GM12878 (cell line): ENCODE measurements around the gene CSNK1G1.

Experiments
- EZH2 ChIP-seq: IDR thresholded peaks from 2 replicates; pipeline ENCODE4 v1.6.1; 2012; ENCODE audit warnings: low read depth, mild to moderate bottlenecking, control low read depth, inconsistent platforms, low read length, borderline replicate concordance; ENCODE audit not compliant: control insufficient read depth
- NFYB ChIP-seq: IDR thresholded peaks from 2 replicates; pipeline ENCODE4 v1.6.1; 2011; ENCODE audit warnings: low read depth, mild to moderate bottlenecking, low read length, improper control_type of control experiment, moderate library complexity; ENCODE audit not compliant: insufficient read depth
- POLR2A ChIP-seq: IDR thresholded peaks from 2 replicates; pipeline ENCODE4 v1.6.1; 2011; ENCODE audit warnings: low read depth, mild to moderate bottlenecking, low read length
- RAD51 ChIP-seq: fragments of 450-650 bp; IDR thresholded peaks from 2 replicates; pipeline ENCODE4 v1.6.1; 2016; ENCODE audit warnings: moderate library complexity, mild to moderate bottlenecking, inconsistent platforms
- RBBP5 ChIP-seq: fragments of 200-600 bp; sonication (generic); conservative IDR thresholded peaks from 2 replicates; pipeline ENCODE4 v1.6.1; 2016
- RCOR1 ChIP-seq: conservative IDR thresholded peaks from 2 replicates; pipeline ENCODE4 v1.6.1; 2012; ENCODE audit warnings: low read depth, low read length, improper control_type of control experiment
- SIX5 ChIP-seq: IDR thresholded peaks from 2 replicates; pipeline ENCODE4 v1.6.1; 2011; ENCODE audit warnings: mild to moderate bottlenecking, low read depth, low read length, moderate library complexity; ENCODE audit not compliant: severe bottlenecking
- YY1 ChIP-seq: IDR thresholded peaks from 2 replicates; pipeline ENCODE4 v1.6.1; 2011; ENCODE audit warnings: low read depth, mild to moderate bottlenecking, low read length
- ZZZ3 ChIP-seq: IDR thresholded peaks from 2 replicates; pipeline ENCODE4 v1.6.1; 2011; ENCODE audit warnings: low read depth; ENCODE audit not compliant: control insufficient read depth, insufficient read length
- TF ChIP-seq, protein P1 (sequence below), 3 experiments: IDR thresholded peaks in 2 of 3; conservative IDR thresholded peaks in 1 of 3; 2 replicates each; pipeline ENCODE4 v1.5.1; 2011; ENCODE audit warnings: low read depth in 3 of 3, low read length in 3 of 3, mild to moderate bottlenecking in 3 of 3, control low read depth in 2 of 3, moderate library complexity in 2 of 3, inconsistent platforms in 1 of 3, mixed read lengths in 1 of 3; ENCODE audit not compliant: control insufficient read depth in 2 of 3, insufficient read depth in 1 of 3; ENCODE audit errors: extremely low read depth in 1 of 3
- TF ChIP-seq, protein P2 (sequence below): IDR thresholded peaks from 2 replicates; pipeline ENCODE4 v1.6.1; 2011; ENCODE audit warnings: low read depth, mild to moderate bottlenecking, low read length, moderate library complexity, borderline replicate concordance; ENCODE audit errors: extremely low read depth

DNA sequence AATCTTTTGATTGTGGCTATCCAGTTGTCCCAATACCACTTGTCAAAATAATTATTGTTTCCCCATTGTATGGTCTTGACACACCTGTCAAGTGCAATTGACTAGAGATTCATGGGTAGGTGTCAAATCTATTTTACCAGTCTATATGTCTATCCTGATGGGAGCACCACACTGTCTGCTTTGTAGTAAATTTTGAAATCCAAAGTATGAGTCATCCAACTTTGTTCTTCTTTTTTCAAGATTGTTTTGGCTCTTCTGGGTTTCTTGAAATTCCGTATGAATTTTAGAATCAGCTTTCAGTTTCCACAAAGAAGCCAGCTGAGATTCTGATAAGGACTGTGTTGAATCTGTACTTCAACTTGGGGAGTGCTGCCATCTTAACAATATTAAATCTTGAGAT, 71.9 kb downstream of the CSNK1G1 start:
- TF ChIP-seq, protein P1, sequence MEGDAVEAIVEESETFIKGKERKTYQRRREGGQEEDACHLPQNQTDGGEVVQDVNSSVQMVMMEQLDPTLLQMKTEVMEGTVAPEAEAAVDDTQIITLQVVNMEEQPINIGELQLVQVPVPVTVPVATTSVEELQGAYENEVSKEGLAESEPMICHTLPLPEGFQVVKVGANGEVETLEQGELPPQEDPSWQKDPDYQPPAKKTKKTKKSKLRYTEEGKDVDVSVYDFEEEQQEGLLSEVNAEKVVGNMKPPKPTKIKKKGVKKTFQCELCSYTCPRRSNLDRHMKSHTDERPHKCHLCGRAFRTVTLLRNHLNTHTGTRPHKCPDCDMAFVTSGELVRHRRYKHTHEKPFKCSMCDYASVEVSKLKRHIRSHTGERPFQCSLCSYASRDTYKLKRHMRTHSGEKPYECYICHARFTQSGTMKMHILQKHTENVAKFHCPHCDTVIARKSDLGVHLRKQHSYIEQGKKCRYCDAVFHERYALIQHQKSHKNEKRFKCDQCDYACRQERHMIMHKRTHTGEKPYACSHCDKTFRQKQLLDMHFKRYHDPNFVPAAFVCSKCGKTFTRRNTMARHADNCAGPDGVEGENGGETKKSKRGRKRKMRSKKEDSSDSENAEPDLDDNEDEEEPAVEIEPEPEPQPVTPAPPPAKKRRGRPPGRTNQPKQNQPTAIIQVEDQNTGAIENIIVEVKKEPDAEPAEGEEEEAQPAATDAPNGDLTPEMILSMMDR (IDR thresholded peaks at IDR 0.05 in 2 of 3, conservative IDR thresholded peaks at IDR 0.05 in 1 of 3; ENCODE audit: control insufficient read depth in 2 of 3, extremely low read depth in 1 of 3, insufficient read depth in 1 of 3, low read depth in 3 of 3, low read length in 3 of 3): no peak
- no peak for TF ChIP-seq RCOR1
- TF ChIP-seq, protein P2, sequence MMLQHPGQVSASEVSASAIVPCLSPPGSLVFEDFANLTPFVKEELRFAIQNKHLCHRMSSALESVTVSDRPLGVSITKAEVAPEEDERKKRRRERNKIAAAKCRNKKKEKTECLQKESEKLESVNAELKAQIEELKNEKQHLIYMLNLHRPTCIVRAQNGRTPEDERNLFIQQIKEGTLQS: no peak
- TF ChIP-seq NFYB: no peak
- TF ChIP-seq EZH2: no peak
- TF ChIP-seq YY1: no peak
- no peak for TF ChIP-seq SIX5
- TF ChIP-seq POLR2A: no peak
- TF ChIP-seq RAD51: no peak
- TF ChIP-seq RBBP5: no peak
- no peak for TF ChIP-seq ZZZ3
